ENCODE measurements around the gene SCMH1.

SCMH1 gene

GRCh38 chr1:41056907-41057306 lies 185.2 kb downstream of the SCMH1 start:
- DNase-seq (ENCODE audit: extremely low read depth, low read depth), result no peak
- no peak for TF ChIP-seq CTCF (IDR thresholded peaks at IDR 0.05; ENCODE audit: low read depth, low read length)

GRCh38 chr1:41053316-41053715 lies 188.8 kb downstream of the SCMH1 start:
- no peak for DNase-seq (ENCODE audit: extremely low read depth, low read depth)
- no peak for TF ChIP-seq CTCF (IDR thresholded peaks at IDR 0.05; ENCODE audit: low read depth, low read length)

GRCh38 chr1:41051022-41051421 lies 191.1 kb downstream of the SCMH1 start:
- DNase-seq (ENCODE audit: extremely low read depth, low read depth), result no peak
- no peak for TF ChIP-seq CTCF (IDR thresholded peaks at IDR 0.05; ENCODE audit: low read depth, low read length)

- DNase-seq (ENCODE audit: extremely low read depth, low read depth), result no peak
- TF ChIP-seq CTCF (IDR thresholded peaks at IDR 0.05; ENCODE audit: low read depth, low read length), result no peak
These were observed 193.6 kb downstream of the SCMH1 start for GRCh38 chr1:41048540-41048939.

- no peak for DNase-seq (ENCODE audit: extremely low read depth, low read depth)
- no peak for TF ChIP-seq CTCF (IDR thresholded peaks at IDR 0.05; ENCODE audit: low read depth, low read length)
These were observed 195.7 kb downstream of the SCMH1 start for GRCh38 chr1:41046347-41046775.

GRCh38 chr1:41045740-41046139 lies 196.4 kb downstream of the SCMH1 start:
- no peak for TF ChIP-seq CTCF (IDR thresholded peaks at IDR 0.05; ENCODE audit: low read depth, low read length)
- peak; percentile 59 for DNase-seq (ENCODE audit: extremely low read depth, low read depth)

GRCh38 chr1:41044187-41044586 lies 197.9 kb downstream of the SCMH1 start:
- TF ChIP-seq CTCF (IDR thresholded peaks at IDR 0.05; ENCODE audit: low read depth, low read length), result no peak
- no peak for DNase-seq (ENCODE audit: extremely low read depth, low read depth)

Data from AG09319 (cell line).